ENCODE data around the gene PLEK.
"Not testable (repeated sequence)": the region's sequence is repeated elsewhere in the genome, so short reads cannot be mapped to it uniquely, and the experiment has no call there.

Gene PLEK

DNA sequence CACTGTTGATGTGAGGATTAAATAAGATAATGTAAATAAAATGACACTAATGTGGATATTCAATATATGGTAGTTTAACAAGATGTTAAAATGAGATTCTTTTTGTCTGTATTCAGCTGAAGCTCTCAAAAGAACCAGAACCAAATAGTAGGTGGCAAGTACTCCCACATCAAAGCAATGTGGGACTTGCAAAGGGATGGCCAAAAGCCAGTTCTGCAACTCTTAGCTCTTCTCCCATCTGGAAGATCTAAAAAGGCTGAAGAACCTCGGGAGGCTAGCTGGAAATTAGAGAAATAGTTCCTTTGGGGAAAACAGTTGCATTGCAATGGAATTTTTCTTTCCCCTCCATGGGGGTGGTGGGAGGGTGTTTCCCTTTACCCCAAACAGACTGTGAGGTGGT, 53.3 kb downstream of the PLEK start:
- no peak for DNase-seq

DNA sequence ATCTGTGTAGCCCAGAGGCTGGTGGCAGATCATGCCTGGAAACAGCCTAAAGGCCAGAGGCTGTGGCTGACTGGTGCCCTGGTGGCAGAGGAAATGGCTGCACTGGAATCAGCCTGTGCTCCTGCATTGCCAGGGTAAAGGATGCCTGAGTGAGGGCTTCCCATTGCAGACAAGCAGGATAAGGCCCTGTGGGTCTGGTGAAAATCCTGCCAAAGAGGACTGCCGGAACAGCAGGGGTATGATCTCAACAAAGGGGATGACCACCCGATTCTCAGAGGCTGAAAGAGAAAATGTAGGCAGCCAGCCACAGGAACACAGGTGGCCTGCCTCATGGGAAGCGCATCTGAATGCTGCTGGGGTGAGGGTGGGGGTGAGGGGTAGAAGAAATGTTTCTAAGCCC, 53.8 kb downstream of the PLEK start:
- no peak for DNase-seq

GRCh38 chr2:68420254-68420910, 55.3 kb downstream of the PLEK start:
- DNase-seq, result no peak

DNA sequence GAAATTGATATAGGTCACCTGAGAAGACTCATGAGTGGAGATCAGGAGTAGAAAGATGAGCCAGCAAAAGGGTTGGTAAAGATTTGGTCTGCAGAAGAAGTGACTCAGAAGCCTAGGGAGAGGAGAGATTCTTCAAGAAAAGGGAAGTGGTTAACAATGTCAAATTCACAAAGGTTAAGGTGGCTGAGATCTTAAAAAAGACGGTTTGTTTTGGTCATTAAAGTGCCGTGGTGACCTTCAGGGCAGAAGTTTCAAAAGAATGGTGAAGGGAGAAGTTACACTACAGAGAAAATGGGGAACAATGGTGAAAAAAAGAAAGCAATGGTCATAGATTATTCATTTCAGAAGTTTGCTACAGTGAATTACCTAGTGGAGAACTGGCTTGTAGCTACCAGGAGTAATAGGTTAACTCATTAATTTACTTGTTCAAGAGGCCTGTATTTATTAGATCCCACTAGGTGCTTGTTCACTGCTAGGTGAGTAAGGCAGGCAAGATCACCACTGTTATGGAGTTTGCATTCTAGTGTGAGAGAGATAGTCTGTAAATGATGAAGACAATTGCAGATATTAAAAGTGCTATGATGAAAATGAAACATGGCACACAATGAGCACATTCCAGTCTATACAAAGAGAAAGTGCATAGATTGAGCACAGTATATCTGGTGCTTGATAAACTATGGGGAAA, 59.0 kb downstream of the PLEK start:
- peak; percentile 47 for DNase-seq

- no peak for DNase-seq
Measured at GRCh38 chr2:68425503-68425902, 60.4 kb downstream of the PLEK start.

DNA sequence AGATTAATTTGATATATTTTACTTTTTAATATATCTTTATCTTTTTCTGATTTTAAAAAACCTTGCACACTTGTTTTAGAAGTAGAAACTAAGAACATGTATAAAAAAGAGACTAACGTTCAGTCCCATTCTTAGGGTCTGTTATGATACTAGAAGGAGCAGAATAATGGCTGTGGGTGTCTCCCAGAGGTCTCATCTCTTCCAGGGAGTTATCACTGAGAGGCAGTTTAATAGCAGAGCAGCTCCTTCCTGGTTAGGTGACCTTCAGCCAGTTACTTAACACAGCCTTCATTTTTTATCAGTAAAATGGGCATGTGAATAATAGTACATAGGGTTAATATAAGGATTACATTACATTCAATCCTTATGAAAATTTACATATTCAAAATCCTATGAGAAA, 61.4 kb downstream of the PLEK start:
- DNase-seq, result no peak

DNA sequence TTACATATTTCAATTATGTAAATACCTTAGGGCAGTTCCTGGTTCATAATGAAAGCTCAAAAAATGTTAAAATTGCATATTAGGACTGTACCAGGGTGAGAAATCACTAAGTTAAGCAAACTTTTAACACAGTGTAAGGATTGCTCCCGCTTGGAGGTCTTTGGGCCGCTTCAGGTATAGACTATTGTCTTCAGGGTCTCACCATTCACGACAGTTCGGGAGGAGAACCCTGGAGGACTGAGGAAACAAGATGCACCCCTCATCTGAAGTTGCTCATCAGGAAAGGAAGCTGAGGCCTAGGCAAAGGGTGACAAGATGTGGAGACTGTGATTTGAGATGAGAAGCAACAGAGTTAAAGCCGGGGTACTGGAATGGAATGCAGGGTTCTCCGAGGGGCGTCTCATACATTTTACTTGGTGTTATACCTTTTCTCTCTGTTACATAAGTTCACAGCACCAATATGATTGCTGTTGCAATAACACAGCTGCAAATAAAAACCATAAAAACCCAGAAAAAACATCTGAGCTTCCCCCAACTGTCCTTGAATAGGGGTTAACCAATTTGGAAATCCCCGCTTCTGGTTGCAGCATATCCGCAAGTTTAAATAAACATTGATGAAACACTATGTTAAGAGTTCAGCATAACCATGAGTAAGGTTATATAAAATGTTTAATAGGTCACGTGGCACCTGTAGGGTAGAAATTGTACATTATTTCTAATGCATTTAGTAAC, 61.9 kb downstream of the PLEK start:
- no peak for DNase-seq

DNA sequence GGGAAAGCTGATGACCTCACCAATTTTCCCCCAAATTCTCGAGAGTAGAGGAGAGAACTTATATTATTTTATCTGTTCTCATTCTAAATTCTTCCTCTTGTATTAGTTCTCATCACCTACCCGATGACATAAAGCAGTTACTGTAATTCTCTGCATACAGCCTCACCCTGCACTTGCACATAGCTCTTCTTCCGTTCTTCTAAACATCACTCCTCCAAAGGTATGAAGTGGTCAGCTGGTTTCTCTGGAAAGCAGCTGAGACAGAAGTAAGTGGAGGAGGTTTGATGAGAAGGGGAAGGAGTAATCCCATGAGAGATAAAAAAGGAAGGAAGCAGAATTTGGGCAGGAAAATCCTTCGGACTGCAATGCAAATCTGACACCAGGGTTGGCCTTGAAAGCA, 63.0 kb downstream of the PLEK start:
- no peak for DNase-seq

- DNase-seq, result no peak
Measured at GRCh38 chr2:68428746-68429145, 63.7 kb downstream of the PLEK start.

DNA sequence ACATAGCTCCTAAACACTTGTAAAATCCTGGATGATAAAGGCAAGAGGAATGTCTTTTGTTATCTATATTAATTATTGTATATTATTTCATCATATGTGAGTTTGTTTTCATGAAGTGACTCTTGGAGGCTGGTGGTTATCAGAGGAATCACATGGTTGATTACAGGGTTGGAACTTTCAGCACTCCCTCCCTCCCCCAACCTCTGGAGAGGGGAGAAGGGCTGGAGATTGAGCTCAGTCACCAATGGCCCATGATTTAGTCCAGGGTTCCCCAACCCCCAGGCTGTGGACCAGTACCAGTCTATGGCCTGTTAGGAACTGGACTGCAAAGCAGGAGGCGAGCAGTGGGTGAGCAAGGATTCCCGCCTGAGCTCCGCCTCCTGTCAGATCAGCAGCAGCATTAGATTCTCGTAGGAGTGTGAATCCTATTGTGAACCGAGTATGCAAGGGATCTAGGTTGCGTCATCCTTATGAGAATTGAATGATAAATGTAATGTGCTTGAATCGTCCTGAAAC, 64.3 kb downstream of the PLEK start:
- no peak for DNase-seq

- DNase-seq, result no peak
Measured at GRCh38 chr2:68431316-68431972, 66.4 kb downstream of the PLEK start.

GRCh38 chr2:68432696-68433658, 67.9 kb downstream of the PLEK start:
- no peak for DNase-seq

- DNase-seq, result no peak
Measured at GRCh38 chr2:68434981-68435380, 69.9 kb downstream of the PLEK start.

DNA sequence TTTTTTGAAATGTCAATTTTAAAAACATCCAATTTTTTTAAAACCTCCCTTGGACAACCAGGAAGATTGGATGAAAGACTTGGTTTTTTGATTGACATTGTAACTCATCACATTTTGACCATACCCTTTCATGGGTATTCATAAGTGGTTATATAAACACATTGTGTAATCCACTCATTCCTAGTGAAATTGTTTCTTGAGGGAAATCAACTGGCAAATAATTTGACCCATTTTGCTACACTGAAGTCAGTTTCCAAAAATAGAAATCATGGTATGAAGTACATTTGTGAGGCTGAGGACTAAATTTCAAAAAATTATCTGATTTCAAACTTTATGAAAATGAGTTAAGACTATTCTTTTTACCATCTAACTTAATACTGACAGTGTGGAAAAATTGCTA, 70.5 kb downstream of the PLEK start:
- DNase-seq, result no peak

- no peak for DNase-seq
Measured at GRCh38 chr2:68436270-68436669, 71.2 kb downstream of the PLEK start.

GRCh38 chr2:68438455-68439303, 73.6 kb downstream of the PLEK start:
- no peak for DNase-seq

DNA sequence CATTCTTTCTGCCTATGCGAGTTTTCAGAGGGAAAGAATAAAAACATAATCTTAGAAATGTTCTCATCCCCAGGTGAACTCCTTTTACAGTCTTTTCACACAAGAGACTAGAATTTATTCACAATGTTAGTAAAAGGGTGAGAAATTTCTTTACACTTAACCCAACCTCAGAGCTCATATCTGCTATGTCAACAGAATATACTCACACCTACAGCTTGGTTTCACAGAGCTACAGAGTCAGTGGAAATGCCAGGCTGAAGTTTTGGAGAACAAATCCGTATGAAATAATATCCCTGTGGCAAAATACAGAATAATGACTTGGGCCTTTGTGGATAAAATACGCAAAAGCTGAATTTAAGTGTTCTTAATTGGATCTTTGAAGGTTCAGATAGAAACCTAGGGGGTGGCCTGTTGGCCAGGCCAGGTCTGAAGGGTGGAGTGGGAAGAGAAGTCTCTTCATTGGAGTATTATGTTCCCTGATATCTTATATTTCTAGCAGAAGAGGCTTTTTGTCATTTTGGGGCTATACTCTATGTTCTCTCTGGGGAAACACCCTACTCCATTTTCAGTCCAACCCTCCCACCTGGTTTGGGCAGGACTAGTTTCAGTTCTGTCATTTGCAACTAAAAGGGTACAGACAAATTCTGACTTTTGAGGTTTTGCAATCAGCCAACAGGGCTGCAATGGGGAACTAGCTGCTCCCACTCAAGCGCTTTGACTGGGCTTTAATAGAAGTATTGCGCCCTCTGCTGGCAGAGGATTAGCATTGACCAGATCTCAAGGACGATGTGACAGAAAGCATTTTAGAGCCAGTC, 76.3 kb downstream of the PLEK start:
- peak; percentile 87 for DNase-seq

DNA sequence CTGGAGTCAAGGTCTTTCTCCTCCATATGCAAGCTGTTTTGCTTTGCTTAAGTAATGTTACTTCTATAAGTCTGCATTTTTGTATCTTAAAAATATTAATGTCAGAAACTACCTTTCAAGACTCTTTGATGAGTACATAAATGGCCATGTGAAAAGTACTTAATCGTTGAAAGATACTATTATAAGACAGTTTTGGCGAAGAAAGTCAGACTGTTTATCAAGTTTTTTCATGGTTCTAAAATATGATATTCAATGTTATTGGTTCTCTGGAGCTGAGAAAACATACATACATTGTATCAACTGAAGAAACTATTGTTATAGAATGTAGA, 76.9 kb downstream of the PLEK start:
- no peak for DNase-seq

GRCh38 chr2:68446425-68446824, 81.3 kb downstream of the PLEK start:
- not testable (repeated sequence) for DNase-seq
